Spleen (tissue), 11 donors: ENCODE results near the gene TGM3. TPM values are rescaled to one million over a fixed set of nuclear protein-coding genes. Genes with fewer than 3 reads are reported as not detected.

Source experiments
- DNase-seq: peaks from one replicate; pipeline ENCODE4 v3.0.0-alpha.2; 2020
- H3K27ac ChIP-seq, 8 donors: fragments of 200-600 bp; sonication (generic) in 7 of 8; 1 replicate in 4 of 8; 2 replicates in 4 of 8; pipeline versions ENCODE4 v1.5.0 to v1.8.0; 2016 to 2021; ENCODE audit warnings: inconsistent platforms in 4 of 8, mild to moderate bottlenecking in 4 of 8, moderate library complexity in 1 of 8
- H3K27me3 ChIP-seq, 7 donors: fragments of 200-600 bp; sonication (generic) in 6 of 7; replicated peaks in 1 of 7; 1 replicate in 4 of 7; 2 replicates in 3 of 7; pipeline versions ENCODE4 v1.5.0 to v1.8.0; 2016 to 2021; ENCODE audit warnings: inconsistent platforms in 3 of 7, mild to moderate bottlenecking in 1 of 7
- H3K36me3 ChIP-seq, 6 donors: fragments of 200-600 bp; sonication (generic) in 5 of 6; 1 replicate in 4 of 6; 2 replicates in 2 of 6; pipeline versions ENCODE4 v1.5.0 to v1.8.0; 2016 to 2021; ENCODE audit warnings: inconsistent platforms in 2 of 6
- H3K4me1 ChIP-seq, 6 donors: fragments of 200-600 bp; sonication (generic) in 5 of 6; 1 replicate in 3 of 6; 2 replicates in 3 of 6; pipeline versions ENCODE4 v1.5.0 to v1.8.0; 2016 to 2021; ENCODE audit warnings: inconsistent platforms in 3 of 6
- H3K4me3 ChIP-seq, 8 donors: fragments of 200-600 bp; sonication (generic) in 7 of 8; 1 replicate in 4 of 8; 2 replicates in 4 of 8; pipeline versions ENCODE4 v1.5.0 to v1.8.0; 2016 to 2021; ENCODE audit warnings: inconsistent platforms in 4 of 8, mild to moderate bottlenecking in 4 of 8, moderate library complexity in 2 of 8
- H3K9me3 ChIP-seq, 8 donors: fragments of 200-600 bp; sonication (generic) in 7 of 8; 1 replicate in 4 of 8; 2 replicates in 4 of 8; pipeline versions ENCODE4 v1.5.0 to v1.8.0; 2016 to 2021; ENCODE audit warnings: inconsistent platforms in 4 of 8
- POLR2A ChIP-seq, 3 donors: fragments of 450-650 bp; IDR thresholded peaks; one replicate each; pipeline ENCODE4 v1.5.1; 2017; ENCODE audit warnings: antibody characterized with exemption in 3 of 3, mild to moderate bottlenecking in 1 of 3
- POLR2AphosphoS5 ChIP-seq, 3 donors: sonication (generic); formaldehyde crosslinking; IDR thresholded peaks; one replicate each; pipeline ENCODE4 v1.5.1; 2017; ENCODE audit warnings: antibody characterized with exemption in 3 of 3
- WGBS, 5 donors: extraction: QIAGEN DNeasy Blood & Tissue Kit in 3 of 5; methylation state at CpG; one replicate each; pipeline versions ENCODE4 v1.1.5 to v1.1.7; 2013 to 2018; 5-methylcytosine and 5-hydroxymethylcytosine counted together
- intact Hi-C: fragments of 100-400 bp; cut with DNase I; formaldehyde crosslinking; loops from one replicate; pipeline ENCODE4 v1.15.0; 2023; ENCODE audit warnings: low total_unique reads
- polyA plus RNA-seq, 3 donors: library from polyadenylated mRNA; stranded (reverse); fragments of 200-250 nt; gene quantifications; one replicate each; pipeline ENCODE4 v1.2.1, GENCODE V29; 2013
- total RNA-seq, 7 donors: library from RNA; depleted of rRNA in 3 of 7; stranded (reverse); fragments of >200 nt in 3 of 7; fragmentation: NEBNext Ultra II Directional in 4 of 7; extraction: Animal tissue kit (Norgen Biotek cat#: 25700) in 4 of 7; gene quantifications; one replicate each; pipeline versions ENCODE4 v1.1.0 to v1.2.1, GENCODE V29; 2016 to 2021
- TF ChIP-seq, protein P1 (sequence below), 11 experiments: fragments of 200-600 bp in 7 of 11; fragments of 450-650 bp in 4 of 11; sonication (generic) in 4 of 11; IDR thresholded peaks in 8 of 11; conservative IDR thresholded peaks in 3 of 11; 1 replicate in 7 of 11; 2 replicates in 4 of 11; pipeline versions ENCODE4 v1.4.0 to v1.8.0; 2016 to 2021; ENCODE audit warnings: antibody characterized with exemption in 11 of 11, inconsistent platforms in 4 of 11, mild to moderate bottlenecking in 1 of 11
- donor health status: healthy with polysubstance abuse.
- donor health status: DM: no; HTN: no; CAD: no; lungs with moderate emphysema.
- donor health status: DM: no; HTN: no; CAD: no.
- donor health status: Bipolar disorder and iron deficiency.
- donor health status: healthy.
- donor health status: DM: no; HTN: no; CAD: no.
- donor health status: DM: yes; HTN: yes; CAD: no.

The TGM3 gene
- total and polyA plus RNA-seq, 10 donors, result 0.09 to 0.64 (median 0.43) TPM; not detected in 3

DNA sequence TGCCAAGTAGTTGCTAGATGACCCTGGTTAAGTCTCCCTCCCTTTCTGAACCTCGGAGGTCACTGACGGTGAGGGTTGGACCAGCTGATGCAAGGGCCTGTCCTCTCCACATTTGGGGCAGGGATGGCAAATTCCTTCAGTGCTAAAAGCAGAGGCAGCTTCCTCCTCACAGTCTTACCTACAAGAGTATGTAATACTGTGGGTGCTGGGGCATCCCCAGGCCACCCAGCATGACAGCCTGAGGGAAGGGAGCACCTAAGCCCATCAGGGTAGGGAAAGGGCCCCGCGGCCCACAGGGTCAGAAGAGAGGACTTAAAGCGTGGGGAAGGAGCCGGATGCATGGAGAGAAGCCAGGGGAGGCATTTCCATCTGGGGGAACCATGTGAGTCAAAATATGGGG, 38.0 kb downstream of the TGM3 start:
- TF ChIP-seq POLR2A (IDR thresholded peaks at IDR 0.05) (no peak), POLR2AphosphoS5 (IDR thresholded peaks at IDR 0.05) (no peak)
- TF ChIP-seq, protein P1, sequence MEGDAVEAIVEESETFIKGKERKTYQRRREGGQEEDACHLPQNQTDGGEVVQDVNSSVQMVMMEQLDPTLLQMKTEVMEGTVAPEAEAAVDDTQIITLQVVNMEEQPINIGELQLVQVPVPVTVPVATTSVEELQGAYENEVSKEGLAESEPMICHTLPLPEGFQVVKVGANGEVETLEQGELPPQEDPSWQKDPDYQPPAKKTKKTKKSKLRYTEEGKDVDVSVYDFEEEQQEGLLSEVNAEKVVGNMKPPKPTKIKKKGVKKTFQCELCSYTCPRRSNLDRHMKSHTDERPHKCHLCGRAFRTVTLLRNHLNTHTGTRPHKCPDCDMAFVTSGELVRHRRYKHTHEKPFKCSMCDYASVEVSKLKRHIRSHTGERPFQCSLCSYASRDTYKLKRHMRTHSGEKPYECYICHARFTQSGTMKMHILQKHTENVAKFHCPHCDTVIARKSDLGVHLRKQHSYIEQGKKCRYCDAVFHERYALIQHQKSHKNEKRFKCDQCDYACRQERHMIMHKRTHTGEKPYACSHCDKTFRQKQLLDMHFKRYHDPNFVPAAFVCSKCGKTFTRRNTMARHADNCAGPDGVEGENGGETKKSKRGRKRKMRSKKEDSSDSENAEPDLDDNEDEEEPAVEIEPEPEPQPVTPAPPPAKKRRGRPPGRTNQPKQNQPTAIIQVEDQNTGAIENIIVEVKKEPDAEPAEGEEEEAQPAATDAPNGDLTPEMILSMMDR (IDR thresholded peaks at IDR 0.05 in 8 of 11, conservative IDR thresholded peaks at IDR 0.05 in 3 of 11), result no peak
- Histone ChIP-seq H3K36me3 (no peaks in the 10 kb centered on the region), H3K27me3 (peaks cover 0 to 7% (median 0%) of the 10 kb centered on the region in 7 donors), H3K4me3 (no peak overlapping the region), H3K9me3 (no peaks in the 10 kb centered on the region), H3K27ac (no peak overlapping the region), H3K4me1 (peaks cover 0 to 11% (median 0%) of the 10 kb centered on the region in 6 donors)
- WGBS, 5 donors, result 79 to 88% (median 86%) methylated on average over 6 of the region's 6 CpGs
- intact Hi-C loops, result no loop called here
- no peak for DNase-seq

DNA sequence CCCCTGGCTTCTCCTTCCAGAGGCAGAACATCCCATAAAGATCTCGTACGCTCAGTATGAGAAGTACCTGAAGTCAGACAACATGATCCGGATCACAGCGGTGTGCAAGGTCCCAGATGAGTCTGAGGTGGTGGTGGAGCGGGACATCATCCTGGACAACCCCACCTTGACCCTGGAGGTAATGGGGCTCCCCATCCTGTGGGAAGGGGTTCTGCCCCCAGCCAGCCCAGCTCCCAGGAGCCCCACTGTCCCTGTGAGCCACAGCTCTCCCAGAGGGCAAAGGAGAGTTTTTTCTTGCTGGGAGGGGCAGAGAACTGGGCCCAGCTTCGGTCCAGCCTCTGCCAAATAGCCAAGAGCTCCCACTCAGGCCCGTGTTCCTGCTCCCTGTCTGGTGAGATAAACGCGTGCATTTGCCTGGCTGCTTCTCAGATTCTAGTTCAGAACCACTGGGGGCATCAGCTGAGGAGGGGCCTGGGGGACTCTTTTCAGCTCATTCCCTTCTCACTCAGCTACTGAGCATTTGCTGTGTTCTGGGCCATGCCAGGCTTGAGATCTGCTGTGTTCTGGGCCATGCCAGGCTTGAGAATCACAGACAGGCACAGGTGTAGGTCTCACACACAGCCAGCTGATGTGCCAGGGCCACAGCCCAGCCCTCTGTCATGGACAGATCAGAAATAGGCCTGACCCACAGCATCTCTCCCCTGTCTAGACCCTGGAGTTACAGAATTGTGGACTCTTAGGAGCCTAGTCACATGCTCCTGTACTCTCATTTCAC, 39.5 kb downstream of the TGM3 start:
- TF ChIP-seq POLR2A (IDR thresholded peaks at IDR 0.05), result no peak
- TF ChIP-seq POLR2AphosphoS5 (IDR thresholded peaks at IDR 0.05), result no peak
- TF ChIP-seq, protein P1 (IDR thresholded peaks at IDR 0.05 in 8 of 11, conservative IDR thresholded peaks at IDR 0.05 in 3 of 11), result no peak
- DNase-seq, result no peak
- H3K4me3 ChIP-seq, result no peak overlapping the region
- no peak overlapping the region for H3K27ac ChIP-seq
- peaks cover 0 to 12% (median 0%) of the 10 kb centered on the region in 6 donors for H3K4me1 ChIP-seq
- WGBS, 5 donors, result 83 to 94% (median 88%) methylated on average over 9 of the region's 9 CpGs
- peaks cover 0 to 13% (median 0%) of the 10 kb centered on the region in 7 donors for H3K27me3 ChIP-seq
- intact Hi-C loops, result no loop called here
- no peaks in the 10 kb centered on the region for H3K36me3 ChIP-seq
- no peaks in the 10 kb centered on the region for H3K9me3 ChIP-seq

DNA sequence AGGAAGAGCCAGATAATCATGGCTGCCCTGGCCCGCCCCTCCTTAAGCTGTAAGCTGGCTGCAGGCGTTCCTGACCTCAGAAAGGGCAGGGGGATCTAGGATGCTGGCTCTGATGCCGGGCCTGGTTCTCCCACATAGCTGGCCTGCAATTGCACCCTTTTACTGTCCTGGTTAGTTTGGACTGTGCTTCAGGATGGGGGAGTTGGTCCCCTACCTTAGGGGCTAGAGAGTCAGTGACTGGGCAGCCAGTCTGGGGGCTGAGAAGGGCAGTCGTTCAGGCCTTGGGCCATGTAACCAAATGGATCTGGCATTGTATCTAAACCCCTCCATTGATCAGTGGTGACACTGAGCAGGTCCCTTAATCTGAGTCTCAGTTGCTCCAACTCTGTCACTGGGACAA, 40.7 kb downstream of the TGM3 start:
- H3K36me3 ChIP-seq, result no peaks in the 10 kb centered on the region
- H3K4me3 ChIP-seq, result no peak overlapping the region
- intact Hi-C loops, result no loop called here
- no peak for DNase-seq
- TF ChIP-seq POLR2AphosphoS5 (IDR thresholded peaks at IDR 0.05) (no peak), POLR2A (IDR thresholded peaks at IDR 0.05) (no peak)
- TF ChIP-seq, protein P1 (IDR thresholded peaks at IDR 0.05 in 8 of 11, conservative IDR thresholded peaks at IDR 0.05 in 3 of 11), result no peak
- no peaks in the 10 kb centered on the region for H3K9me3 ChIP-seq
- 69 to 96% (median 76%) methylated on average over 3 to 4 of the region's 4 CpGs for WGBS, 5 donors
- no peak overlapping the region for H3K27ac ChIP-seq
- peaks cover 0 to 17% (median 0%) of the 10 kb centered on the region in 7 donors for H3K27me3 ChIP-seq
- peaks cover 0 to 10% (median 0%) of the 10 kb centered on the region in 6 donors for H3K4me1 ChIP-seq

DNA sequence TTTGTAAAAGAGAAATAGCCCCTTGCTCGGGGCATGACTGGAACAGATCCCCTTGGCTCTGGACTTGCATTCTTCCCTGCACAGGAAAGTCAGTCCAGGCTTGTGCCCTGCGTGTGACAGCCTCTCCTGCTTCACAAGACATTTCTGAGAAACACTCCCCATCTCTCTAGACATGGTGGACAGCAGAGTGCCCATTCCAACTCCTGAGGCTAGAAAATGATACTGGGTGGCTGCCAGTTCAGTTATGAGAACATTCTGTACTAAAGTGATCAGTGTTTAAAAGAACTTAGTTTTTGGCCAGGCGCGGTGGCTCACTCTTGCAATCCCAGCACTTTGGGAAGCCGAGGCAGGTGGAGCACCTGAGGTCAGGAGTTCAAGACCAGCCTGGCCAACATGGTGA, 41.3 kb downstream of the TGM3 start:
- no peak for DNase-seq
- H3K27me3 ChIP-seq, result peaks cover 0 to 17% (median 0%) of the 10 kb centered on the region in 7 donors
- H3K27ac ChIP-seq, result no peak overlapping the region
- intact Hi-C loops, result no loop called here
- peaks cover 0 to 10% (median 0%) of the 10 kb centered on the region in 6 donors for H3K4me1 ChIP-seq
- H3K4me3 ChIP-seq, result no peak overlapping the region
- H3K36me3 ChIP-seq, result no peaks in the 10 kb centered on the region
- TF ChIP-seq POLR2A (IDR thresholded peaks at IDR 0.05) (no peak), POLR2AphosphoS5 (IDR thresholded peaks at IDR 0.05) (no peak)
- TF ChIP-seq, protein P1 (IDR thresholded peaks at IDR 0.05 in 8 of 11, conservative IDR thresholded peaks at IDR 0.05 in 3 of 11), result no peak
- H3K9me3 ChIP-seq, result no peaks in the 10 kb centered on the region
- whole genome bisulfite sequencing, 5 donors, result 86 to 92% (median 90%) methylated on average over 5 of the region's 5 CpGs
